COLO668 (cell line): ENCODE results near the gene RAPGEF4.

Source experiments
- DNase-seq: peaks from one replicate; lab custom pipeline; 2025; ENCODE audit not compliant: unreplicated experiment; lab: John Stamatoyannopoulos, UW

The RAPGEF4 gene

GRCh38 chr2:172964511-172965139 lies 229.0 kb downstream of the RAPGEF4 start:
- DNase-seq = no peak

DNA sequence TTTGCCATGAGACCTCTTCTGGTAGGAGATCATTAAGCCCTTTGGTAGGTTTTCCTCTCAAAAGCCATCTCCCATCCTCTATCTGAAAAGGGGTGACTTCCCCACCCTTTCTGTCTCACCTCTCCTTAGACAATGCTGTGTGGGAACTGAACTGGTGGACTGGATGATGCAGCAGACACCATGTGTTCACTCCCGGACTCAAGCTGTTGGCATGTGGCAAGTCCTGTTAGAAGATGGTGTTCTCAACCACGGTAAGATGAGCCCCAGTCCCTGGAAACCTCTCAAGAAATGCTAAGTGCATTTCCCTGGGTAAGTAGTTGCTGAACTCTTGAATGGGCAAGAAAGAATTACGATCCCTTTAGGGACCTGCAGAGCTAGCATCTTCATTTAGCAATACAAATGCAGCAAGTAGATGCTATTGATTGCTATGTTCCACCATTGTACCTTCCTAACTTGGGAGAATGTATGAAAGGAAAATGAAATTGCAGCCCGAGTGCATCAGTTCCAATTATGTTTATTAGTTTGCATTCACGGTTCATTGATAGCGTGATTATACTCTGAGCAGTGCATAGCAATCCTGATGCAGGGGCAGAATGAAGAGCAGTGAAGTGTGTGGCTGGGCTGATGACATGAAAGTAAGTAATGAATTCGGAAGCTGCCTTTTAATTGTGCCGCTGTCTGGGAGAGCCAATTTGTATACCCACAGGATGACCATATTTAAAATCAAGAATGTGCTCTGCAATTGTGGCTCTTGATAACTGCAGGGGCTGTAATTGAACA lies 230.0 kb downstream of the RAPGEF4 start:
- no peak for DNase-seq

DNA sequence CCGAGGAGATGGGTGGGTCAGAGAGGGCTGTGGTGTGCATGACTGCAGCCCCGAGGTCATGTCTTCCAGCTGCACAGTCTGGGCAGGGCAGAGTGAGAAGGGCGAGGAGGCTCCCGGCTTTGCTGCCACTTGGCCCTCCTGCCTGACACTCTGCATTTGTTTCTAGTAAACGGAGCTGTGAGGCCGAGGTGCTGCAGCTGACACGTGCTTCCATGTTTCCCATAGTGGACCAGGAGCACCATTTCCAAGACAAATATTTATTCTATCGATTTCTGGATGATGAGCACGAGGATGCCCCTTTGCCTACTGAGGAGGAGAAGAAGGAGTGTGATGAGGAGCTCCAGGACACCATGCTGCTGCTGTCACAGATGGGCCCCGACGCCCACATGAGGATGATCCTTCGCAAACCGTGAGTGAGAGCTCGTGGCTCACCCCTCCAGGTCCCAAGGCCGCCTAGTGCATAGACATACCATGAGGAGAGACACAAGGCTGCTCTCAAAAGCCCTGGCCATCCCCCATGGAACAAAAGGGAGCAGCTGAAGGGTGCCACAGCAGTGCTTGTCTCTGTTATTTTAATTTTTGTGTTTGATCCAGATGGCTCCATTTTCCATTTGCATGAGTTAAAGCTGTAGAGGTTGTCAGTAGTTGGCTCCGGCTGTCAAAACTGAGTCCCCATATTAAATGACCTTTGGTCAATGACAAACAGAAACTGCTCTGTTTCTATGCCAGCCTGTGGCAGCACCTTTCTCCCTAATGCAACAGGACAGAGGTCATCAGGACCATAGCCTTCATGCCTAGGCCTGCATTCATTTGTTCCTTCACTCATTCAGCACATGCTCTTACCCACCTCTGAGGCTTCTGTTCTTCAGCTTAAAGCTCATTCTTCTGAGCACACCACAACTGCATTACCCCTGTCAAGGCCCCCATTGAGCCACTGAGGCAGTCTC lies 231.7 kb downstream of the RAPGEF4 start:
- peak; percentile 22 for DNase-seq

DNA sequence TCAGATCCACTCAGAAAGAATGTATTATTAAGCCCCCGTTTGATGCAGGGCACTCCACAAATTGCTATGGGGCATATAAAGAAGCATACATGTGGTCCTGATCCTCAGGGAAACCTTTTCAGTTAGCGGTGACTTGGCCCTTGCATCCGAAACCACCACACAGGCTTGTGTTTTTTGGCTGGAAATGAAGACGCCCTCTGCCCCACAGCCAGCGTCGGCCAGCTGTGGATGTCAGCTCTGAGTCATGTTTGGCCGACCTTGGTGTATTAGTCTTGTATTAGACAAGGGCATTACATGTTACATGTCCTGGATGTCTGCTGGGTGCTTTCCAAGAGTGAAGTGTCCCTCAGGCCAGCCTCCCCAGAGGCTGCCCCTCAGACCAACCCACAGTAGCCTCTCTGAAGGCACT lies 232.4 kb downstream of the RAPGEF4 start:
- no peak for DNase-seq

GRCh38 chr2:172969166-172969565 lies 233.5 kb downstream of the RAPGEF4 start:
- DNase-seq = no peak

- no peak for DNase-seq
These were observed 234.0 kb downstream of the RAPGEF4 start for GRCh38 chr2:172969609-172970008.

- DNase-seq = no peak
These were observed 235.0 kb downstream of the RAPGEF4 start for GRCh38 chr2:172970660-172971059.

DNA sequence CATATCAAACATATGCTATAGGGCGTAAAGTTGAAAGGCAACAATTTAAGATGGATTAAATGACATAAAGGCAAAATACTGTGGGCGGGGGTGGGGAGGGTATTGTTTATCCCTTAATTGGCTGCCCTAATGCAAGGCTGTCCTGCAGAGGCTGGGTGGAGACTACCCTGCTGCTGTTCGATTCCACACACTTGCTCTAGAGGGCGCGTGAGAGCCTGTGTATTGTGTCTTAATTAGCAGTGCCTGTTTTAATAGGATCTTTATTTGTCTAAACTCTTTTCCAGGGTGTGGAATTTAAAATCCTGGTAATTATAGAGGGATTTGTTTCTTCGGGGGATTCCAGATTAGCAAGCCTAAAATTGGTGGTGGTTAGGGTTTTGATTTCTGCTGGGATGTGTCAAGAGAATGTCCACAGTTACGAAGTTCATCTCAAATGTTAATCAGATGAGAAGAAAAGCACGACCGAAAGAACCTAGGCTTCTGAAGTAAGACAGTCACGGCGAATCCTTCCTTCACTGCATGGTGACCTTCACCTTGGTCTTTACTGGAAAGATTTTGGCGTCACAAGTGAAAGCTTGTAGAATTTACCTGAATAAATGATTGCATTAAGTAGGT lies 236.5 kb downstream of the RAPGEF4 start:
- peak; percentile 40 for DNase-seq

DNA sequence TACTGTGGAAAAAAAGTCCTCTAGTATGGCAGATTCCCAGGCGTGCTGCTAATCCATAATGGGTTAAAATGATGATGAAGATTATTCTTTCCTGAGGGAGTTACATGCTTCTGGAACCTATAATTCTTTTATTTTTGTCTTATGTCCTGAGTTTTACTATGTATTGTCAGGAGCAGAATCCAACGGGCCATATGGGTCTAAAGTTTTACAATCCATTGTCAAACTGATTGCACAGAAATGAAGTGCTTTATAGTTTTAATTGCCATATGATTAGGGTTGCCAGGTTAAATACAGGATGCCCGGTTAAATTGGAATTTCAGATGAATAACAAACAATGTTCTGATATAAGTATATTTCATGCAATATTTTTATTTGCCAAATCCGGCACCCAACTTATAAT lies 239.1 kb downstream of the RAPGEF4 start:
- no peak for DNase-seq

GRCh38 chr2:172976116-172976515 lies 240.5 kb downstream of the RAPGEF4 start:
- DNase-seq = no peak

GRCh38 chr2:172976816-172977215 lies 241.2 kb downstream of the RAPGEF4 start:
- no peak for DNase-seq

DNA sequence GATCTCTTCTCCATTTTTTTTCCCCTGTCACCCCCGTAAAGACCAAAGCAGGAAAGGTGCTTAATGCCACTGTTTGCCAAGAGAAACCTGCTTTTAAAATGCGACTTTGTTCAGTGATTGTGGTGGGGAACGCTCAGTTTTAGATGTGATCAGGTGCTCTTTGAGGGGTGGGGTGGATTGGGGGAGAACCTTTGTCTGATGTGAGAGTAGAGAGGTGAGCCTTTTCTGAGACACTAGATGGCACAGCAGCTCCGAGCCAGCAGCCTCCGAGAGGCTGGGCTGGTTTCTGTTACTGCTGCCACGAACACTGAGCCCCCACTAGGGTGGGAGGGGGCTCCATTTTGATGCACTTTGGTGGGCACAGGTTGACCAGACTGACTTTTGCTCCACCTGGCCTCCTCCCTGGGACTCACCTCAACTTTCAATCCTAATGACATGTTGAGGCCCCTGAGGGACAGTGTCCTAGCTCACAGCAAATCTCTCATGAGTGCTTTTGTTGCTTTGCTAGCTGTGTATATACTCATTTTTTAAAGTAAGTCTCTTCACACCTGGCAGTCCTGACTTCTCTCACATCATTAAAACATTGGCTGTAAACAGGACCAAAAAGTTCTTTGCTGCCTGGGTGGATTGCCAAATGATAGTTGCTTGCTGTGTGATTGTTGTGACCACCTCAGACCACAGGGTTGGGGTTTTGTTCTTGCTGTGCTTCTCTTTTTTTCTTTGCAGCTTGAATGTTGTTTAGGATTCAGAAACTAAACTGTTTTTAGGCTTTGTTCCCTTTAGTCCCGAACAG lies 241.8 kb downstream of the RAPGEF4 start:
- DNase-seq = no peak

- no peak for DNase-seq
These were observed 242.4 kb downstream of the RAPGEF4 start for GRCh38 chr2:172978063-172978383.

GRCh38 chr2:172985139-172985892 lies 249.7 kb downstream of the RAPGEF4 start:
- peak; percentile 61 for DNase-seq

DNA sequence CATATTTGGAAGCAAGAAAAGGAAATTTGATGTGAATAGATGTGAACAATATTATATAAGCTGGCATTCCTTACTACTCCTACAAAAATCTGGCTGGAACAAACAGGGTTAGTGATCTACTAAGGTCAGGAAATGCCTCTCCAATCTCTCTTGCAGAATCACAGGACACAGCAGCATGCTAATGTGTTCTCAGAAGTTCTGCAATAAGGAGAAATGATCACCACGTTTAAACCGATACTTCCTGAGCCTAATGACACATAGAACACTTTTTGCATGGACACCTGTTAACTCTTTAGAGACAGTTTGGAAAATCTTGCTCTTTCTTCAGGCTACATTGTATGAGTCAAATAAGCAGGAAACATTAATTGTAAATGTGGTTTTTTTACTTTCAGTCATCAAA lies 250.4 kb downstream of the RAPGEF4 start:
- no peak for DNase-seq

DNA sequence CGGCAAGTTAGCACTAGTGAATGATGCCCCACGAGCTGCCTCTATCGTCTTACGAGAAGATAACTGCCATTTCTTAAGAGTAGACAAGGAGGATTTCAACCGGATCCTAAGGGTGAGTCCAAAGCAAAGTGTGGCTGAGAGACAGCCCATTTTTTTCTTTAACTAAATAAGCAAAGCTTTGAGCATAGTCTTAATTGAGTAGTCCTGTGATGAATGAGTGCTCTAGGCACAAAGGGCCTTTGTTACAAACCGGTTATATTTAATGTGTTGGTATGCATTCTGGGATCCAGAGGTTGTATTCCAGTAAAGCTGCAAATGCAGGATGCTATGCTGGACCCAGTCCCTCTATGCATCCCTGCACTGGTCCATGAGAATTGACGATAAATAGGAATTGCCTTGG lies 253.1 kb downstream of the RAPGEF4 start:
- no peak for DNase-seq

- no peak for DNase-seq
These were observed 255.4 kb downstream of the RAPGEF4 start for GRCh38 chr2:172991031-172991430.

DNA sequence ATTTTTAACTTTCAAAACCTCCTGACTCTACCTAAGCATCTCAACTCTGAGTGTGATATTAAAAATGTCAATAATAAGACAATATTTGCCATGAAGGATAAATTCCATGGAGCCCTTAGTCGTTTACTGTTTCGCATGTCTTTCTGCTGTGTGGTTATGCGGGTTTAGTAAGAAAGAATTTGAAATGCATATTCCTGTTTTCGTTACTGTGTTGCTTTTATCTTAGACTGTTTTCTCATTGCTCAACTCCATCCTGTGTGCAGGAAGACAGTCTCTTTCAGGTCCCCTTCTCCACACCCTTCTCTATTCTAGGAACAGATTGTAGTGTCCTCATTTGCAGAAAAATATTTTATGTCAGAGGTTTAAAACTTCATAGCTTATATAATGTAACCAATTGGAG lies 257.5 kb downstream of the RAPGEF4 start:
- no peak for DNase-seq

DNA sequence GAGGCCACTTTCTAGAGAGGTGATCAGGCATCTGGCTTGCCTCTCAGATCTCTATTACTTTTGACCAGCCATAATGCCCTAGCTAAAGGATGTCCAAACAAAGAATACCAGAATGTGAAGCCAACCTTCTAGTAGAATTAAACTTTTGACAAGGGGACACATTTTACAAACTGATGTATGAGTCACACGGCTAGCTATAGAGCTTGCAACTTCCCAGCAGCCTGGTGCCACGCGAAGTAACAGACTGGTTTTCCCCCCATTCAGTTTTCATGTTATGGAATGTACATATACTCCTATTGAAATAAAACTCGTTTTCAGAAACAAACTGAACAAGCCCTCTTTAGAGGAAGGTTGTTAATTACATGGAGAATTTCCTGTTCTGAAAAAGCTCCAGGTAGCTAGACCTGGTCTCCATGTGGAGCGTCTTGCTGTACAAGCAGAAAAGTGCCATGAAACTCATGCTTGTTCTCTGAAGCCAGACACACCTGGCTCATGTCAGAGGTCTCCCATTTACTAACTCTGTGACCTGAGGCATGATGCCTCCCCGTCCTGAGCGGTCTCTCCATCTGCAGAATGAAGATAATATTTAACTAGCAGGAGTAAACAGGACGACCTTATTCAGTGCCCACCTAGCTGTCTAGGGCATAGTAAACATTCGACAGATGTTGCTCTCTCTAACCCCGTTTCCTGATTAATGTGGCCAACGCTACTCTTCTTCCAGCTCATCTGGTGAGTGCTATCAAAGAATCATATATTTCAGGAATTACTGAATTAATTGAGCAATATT lies 258.5 kb downstream of the RAPGEF4 start:
- DNase-seq = peak; percentile 59
